MM.1S (cell line): ENCODE measurements around the gene MLC1.

ENCODE experiments used
- DNase-seq: peaks from one replicate; pipeline ENCODE4 v3.0.0-alpha.2; 2015
- H2AFZ ChIP-seq: fragments of 300-600 bp; sonication (generic); 2 replicates; pipeline ENCODE4 v1.6.0; 2016; ENCODE audit warnings: antibody characterized with exemption, low read length
- H3F3A ChIP-seq: fragments of 300-600 bp; sonication (generic); 2 replicates; pipeline ENCODE4 v1.6.1; 2016; ENCODE audit warnings: mild to moderate bottlenecking, antibody characterized with exemption, low read length, moderate library complexity, mixed read lengths; ENCODE audit not compliant: insufficient read depth
- H3K27ac ChIP-seq: fragments of 300-600 bp; sonication (generic); 2 replicates; pipeline ENCODE4 v1.5.1; 2016; ENCODE audit warnings: mild to moderate bottlenecking, low read length
- H3K27me3 ChIP-seq: fragments of 300-600 bp; sonication (generic); replicated peaks from 2 replicates; pipeline ENCODE4 v1.6.0; 2016; ENCODE audit warnings: low read length; ENCODE audit not compliant: insufficient read depth
- H3K36me3 ChIP-seq: fragments of 300-600 bp; sonication (generic); replicated peaks from 2 replicates; pipeline ENCODE4 v1.6.1; 2016; ENCODE audit warnings: mild to moderate bottlenecking, low read length, mixed read lengths; ENCODE audit not compliant: insufficient read depth
- H3K4me1 ChIP-seq: fragments of 300-600 bp; sonication (generic); 2 replicates; pipeline ENCODE4 v1.6.1; 2016; ENCODE audit warnings: low read length, mixed read lengths
- H3K4me2 ChIP-seq: fragments of 300-600 bp; sonication (generic); 2 replicates; pipeline ENCODE4 v1.6.0; 2016; ENCODE audit warnings: low read depth, low read length
- H3K4me3 ChIP-seq: fragments of 300-600 bp; sonication (generic); 2 replicates; pipeline ENCODE4 v1.5.1; 2016; ENCODE audit warnings: low read length, mixed read lengths
- H3K79me2 ChIP-seq: fragments of 300-600 bp; sonication (generic); 2 replicates; pipeline ENCODE4 v1.6.1; 2016; ENCODE audit warnings: mixed run types, low read length, mixed read lengths
- H3K9ac ChIP-seq: fragments of 300-600 bp; sonication (generic); 2 replicates; pipeline ENCODE4 v1.6.1; 2016; ENCODE audit warnings: low read length, mixed read lengths
- H3K9me2 ChIP-seq: fragments of 300-600 bp; sonication (generic); replicated peaks from 2 replicates; pipeline ENCODE4 v1.6.1; 2016; ENCODE audit warnings: mild to moderate bottlenecking, low read length, mixed read lengths; ENCODE audit not compliant: insufficient read depth
- H3K9me3 ChIP-seq: fragments of 300-600 bp; sonication (generic); replicated peaks from 2 replicates; pipeline ENCODE4 v1.6.1; 2016; ENCODE audit warnings: mild to moderate bottlenecking, low read length, mixed read lengths; ENCODE audit not compliant: insufficient read depth
- H4K20me1 ChIP-seq: fragments of 300-600 bp; sonication (generic); 2 replicates; pipeline ENCODE4 v1.6.1; 2016; ENCODE audit warnings: mild to moderate bottlenecking, low read length, moderate library complexity, mixed read lengths; ENCODE audit not compliant: insufficient read depth
- EZH2 ChIP-seq: fragments of 300-600 bp; sonication (generic); optimal IDR thresholded peaks from 2 replicates; pipeline ENCODE3; 2017; ENCODE audit warnings: low read depth, mild to moderate bottlenecking, antibody characterized with exemption, low read length, mixed read lengths
- EZH2phosphoT487 ChIP-seq: fragments of 300-600 bp; sonication (generic); IDR thresholded peaks from 2 replicates; pipeline ENCODE4 v1.6.1; 2018; ENCODE audit warnings: antibody characterized with exemption, low read length
- TF ChIP-seq, protein P1 (sequence below): fragments of 300-600 bp; sonication (generic); IDR thresholded peaks from 2 replicates; pipeline ENCODE4 v1.5.1; 2016; ENCODE audit warnings: antibody characterized with exemption, low read length, mixed read lengths

The MLC1 gene

DNA sequence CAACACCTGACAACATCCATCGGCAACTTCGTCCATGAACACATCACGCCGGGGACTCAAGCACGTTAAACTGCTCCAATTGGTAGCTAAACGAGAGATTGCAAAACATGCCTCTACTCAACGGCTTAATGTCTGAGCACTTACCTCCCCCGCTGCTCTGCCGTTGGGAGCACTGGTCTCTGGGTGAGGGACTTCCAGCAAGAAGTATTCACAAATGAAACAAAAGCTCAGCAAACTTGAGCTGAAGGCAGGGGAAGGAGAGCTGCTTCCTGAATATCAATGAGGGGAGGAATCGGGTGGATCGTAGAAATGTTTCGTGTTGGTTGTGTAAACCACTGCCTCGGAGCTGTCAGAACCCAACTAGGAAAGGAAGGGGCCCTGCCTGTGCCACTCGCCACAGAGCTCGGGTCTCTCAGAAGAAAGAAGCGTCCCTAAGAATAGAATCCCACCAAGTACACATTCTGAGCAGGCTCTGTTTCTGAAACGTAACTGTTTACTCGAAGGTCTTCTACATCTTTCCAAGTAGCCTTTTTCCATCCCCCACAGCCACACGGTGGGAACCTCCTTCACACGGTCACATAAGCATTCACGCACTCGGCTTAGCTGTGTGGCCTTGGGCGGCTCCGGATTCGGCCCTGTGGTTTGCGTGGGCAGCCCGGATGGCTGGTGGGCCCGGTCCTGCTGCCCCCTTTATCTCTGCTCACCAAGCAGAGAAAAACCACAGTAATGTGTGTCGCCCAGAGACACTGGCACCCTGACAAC, at the start of gene MLC1:
Gene MLC1, minus strand, starts transcription at position 216 of the 762 bp plus-strand sequence. CDS start 524 bp downstream, outside the sequence.
- no peak within 1 kb of the TSS; the same call in 1 of the 2 replicates for H3K4me2 ChIP-seq
- no peak within 1 kb of the TSS for H3K27ac ChIP-seq
- H3K9me3 ChIP-seq: no peaks in the 10 kb centered on the region
- H3K9ac ChIP-seq: no peak within 1 kb of the TSS
- no peaks in the 10 kb centered on the region for H3K79me2 ChIP-seq
- H3K9me2 ChIP-seq: no peaks in the 10 kb centered on the region
- TF ChIP-seq, protein P1, sequence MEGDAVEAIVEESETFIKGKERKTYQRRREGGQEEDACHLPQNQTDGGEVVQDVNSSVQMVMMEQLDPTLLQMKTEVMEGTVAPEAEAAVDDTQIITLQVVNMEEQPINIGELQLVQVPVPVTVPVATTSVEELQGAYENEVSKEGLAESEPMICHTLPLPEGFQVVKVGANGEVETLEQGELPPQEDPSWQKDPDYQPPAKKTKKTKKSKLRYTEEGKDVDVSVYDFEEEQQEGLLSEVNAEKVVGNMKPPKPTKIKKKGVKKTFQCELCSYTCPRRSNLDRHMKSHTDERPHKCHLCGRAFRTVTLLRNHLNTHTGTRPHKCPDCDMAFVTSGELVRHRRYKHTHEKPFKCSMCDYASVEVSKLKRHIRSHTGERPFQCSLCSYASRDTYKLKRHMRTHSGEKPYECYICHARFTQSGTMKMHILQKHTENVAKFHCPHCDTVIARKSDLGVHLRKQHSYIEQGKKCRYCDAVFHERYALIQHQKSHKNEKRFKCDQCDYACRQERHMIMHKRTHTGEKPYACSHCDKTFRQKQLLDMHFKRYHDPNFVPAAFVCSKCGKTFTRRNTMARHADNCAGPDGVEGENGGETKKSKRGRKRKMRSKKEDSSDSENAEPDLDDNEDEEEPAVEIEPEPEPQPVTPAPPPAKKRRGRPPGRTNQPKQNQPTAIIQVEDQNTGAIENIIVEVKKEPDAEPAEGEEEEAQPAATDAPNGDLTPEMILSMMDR: no peak
- TF ChIP-seq EZH2 (no peak), EZH2phosphoT487 (no peak)
- H3K27me3 ChIP-seq: peaks cover 43% of the 10 kb centered on the region
- peaks cover 4% of the 10 kb centered on the region; the same call in 1 of the 2 replicates for H3K4me1 ChIP-seq
- no peak within 1 kb of the TSS for H2AFZ ChIP-seq
- no peaks in the 10 kb centered on the region for H3F3A ChIP-seq
- no peaks in the 10 kb centered on the region for H4K20me1 ChIP-seq
- no peak within 1 kb of the TSS for H3K4me3 ChIP-seq
- DNase-seq: no peak
- H3K36me3 ChIP-seq: no peaks in the 10 kb centered on the region

DNA sequence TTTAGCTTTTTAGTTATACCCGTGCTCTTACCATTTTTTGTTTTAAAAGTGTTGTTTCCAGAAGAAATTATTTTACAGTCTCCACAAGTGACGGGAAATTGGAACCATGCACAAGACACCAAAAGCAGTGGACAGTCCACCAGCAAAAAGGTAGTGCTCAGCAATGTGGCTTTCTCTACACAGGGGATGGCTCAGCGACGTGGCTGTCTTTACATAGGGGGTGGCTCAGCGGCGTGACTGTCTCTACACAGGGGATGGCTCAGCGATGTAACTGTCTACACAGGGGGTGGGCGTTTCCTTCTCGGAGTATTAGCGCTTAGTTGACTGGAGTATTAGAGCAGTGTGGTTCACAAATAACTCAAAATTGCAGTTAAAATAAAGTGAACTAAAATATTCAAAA, 49.3 kb upstream of the MLC1 start:
- TF ChIP-seq, protein P1: no peak
- TF ChIP-seq EZH2phosphoT487: no peak
- TF ChIP-seq EZH2: no peak
- H3K4me3 ChIP-seq: no peak overlapping the region

DNA sequence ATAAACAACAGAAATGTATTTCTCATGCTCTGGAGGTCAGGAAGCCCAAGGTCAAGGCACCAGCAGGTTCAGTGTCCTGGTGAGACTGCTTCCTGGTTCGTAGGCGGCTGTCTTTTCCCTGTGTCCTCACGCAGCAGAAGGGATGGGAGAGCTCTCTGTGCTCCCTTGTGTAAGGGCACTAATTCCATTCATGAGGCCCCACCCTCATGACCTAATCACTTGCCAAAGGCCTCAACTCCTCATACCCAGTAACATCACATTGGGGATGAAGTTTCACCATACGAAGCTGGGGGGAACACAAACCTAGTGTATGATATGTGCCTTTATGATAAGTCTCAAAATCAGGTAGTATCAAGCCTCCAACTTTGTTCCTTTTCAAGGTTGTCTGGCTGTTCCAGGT, 46.7 kb upstream of the MLC1 start:
- H3K9ac ChIP-seq: no peak overlapping the region
- peaks cover 16% of the 10 kb centered on the region; the same call in 1 of the 2 replicates for H3K27me3 ChIP-seq
- H3K9me2 ChIP-seq: no peaks in the 10 kb centered on the region
- H3K4me3 ChIP-seq: no peak overlapping the region
- H3K27ac ChIP-seq: no peak overlapping the region
- no peaks in the 10 kb centered on the region for H3K79me2 ChIP-seq
- H3K36me3 ChIP-seq: no peaks in the 10 kb centered on the region
- TF ChIP-seq, protein P1: no peak
- no peak for TF ChIP-seq EZH2phosphoT487
- no peak for TF ChIP-seq EZH2
- no peak overlapping the region for H2AFZ ChIP-seq
- H3F3A ChIP-seq: no peaks in the 10 kb centered on the region
- H3K9me3 ChIP-seq: no peaks in the 10 kb centered on the region
- no peaks in the 10 kb centered on the region for H4K20me1 ChIP-seq
- H3K4me2 ChIP-seq: no peak overlapping the region
- no peaks in the 10 kb centered on the region for H3K4me1 ChIP-seq
- DNase-seq: no peak

More for the DNA sequence above, 49.3 kb upstream of the MLC1 start:
- no peaks in the 10 kb centered on the region for H3K9me2 ChIP-seq
- no peaks in the 10 kb centered on the region for H3K9me3 ChIP-seq
- no peak overlapping the region for H3K27ac ChIP-seq
- no peaks in the 10 kb centered on the region for H3K79me2 ChIP-seq
- no peak overlapping the region for H2AFZ ChIP-seq
- H3F3A ChIP-seq: peaks cover 5% of the 10 kb centered on the region; the same call in 1 of the 2 replicates
- no peak overlapping the region for H3K4me2 ChIP-seq
- H3K36me3 ChIP-seq: no peaks in the 10 kb centered on the region
- H4K20me1 ChIP-seq: no peaks in the 10 kb centered on the region
- DNase-seq: no peak
- peaks cover 6% of the 10 kb centered on the region; the same call in 1 of the 2 replicates for H3K4me1 ChIP-seq
- peaks cover 3% of the 10 kb centered on the region; the same call in 1 of the 2 replicates for H3K27me3 ChIP-seq
- no peak overlapping the region for H3K9ac ChIP-seq
